SKM-1 treated with dmso at 0.1 percent for 144 hours (cell line): ENCODE results near the gene UNC5B.

Source experiments
- DNase-seq: peaks from one replicate; lab custom pipeline; 2025; ENCODE audit not compliant: unreplicated experiment; lab: John Stamatoyannopoulos, UW

UNC5B gene

GRCh38 chr10:71253981-71254818, 41.8 kb downstream of the UNC5B start:
- DNase-seq: no peak

- DNase-seq: no peak
Measured at GRCh38 chr10:71254834-71255549, 42.6 kb downstream of the UNC5B start.

- DNase-seq: no peak
Measured at GRCh38 chr10:71255550-71255807, 43.1 kb downstream of the UNC5B start.

- DNase-seq: no peak
Measured at GRCh38 chr10:71255808-71256660, 43.7 kb downstream of the UNC5B start.

DNA sequence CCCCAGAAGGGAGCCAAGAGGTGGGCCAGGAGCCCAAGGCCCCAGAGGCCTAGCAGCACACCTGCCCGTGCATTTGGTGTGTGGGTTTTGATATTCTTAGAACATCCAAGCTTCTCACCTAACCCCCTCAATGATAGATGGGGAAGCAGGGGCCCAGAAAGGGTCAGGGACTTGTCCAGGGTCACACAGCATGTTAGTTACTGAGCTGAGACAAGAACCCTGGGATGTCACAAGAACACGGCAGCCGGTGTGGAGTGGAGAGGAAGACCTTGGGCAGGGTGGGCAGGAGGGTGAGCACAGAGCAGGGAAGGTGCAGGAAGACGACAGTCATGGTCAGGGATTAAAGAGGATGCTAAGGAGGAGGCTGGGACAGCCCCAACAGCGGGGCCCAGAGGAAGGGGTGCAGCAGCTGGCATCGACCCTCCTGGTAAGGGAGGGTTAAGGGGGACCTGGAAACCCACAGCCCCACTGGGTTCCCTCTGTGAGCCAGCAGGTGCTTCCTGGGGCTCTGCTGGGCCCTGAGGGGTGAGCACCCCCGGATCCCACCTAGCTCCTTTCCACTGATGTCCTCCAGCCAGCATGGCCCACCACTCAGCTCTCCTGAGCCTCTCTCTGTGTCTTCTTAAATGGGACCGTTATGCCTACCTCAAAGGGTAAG, 44.4 kb downstream of the UNC5B start:
- DNase-seq: no peak

GRCh38 chr10:71257319-71257997, 45.1 kb downstream of the UNC5B start:
- no peak for DNase-seq

DNA sequence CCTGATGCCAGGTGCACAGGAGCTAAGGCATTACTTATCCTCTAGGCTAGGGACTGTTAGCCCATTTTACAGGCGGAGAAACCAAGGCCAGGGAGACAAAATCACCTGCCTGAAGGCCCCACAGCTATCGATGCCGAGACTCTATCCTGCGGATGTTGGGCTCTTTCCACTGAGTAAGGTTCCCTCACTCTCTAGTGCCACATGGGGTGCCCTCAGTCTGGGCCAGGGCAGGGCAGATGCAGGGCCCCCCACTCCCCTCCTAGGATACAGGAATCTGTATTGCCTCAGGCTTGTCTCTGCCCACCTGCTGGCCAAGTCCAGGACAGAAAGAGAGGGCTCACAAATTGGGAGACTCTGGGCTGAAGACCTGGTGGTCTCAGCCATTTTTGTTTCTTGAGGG, 45.7 kb downstream of the UNC5B start:
- no peak for DNase-seq

DNA sequence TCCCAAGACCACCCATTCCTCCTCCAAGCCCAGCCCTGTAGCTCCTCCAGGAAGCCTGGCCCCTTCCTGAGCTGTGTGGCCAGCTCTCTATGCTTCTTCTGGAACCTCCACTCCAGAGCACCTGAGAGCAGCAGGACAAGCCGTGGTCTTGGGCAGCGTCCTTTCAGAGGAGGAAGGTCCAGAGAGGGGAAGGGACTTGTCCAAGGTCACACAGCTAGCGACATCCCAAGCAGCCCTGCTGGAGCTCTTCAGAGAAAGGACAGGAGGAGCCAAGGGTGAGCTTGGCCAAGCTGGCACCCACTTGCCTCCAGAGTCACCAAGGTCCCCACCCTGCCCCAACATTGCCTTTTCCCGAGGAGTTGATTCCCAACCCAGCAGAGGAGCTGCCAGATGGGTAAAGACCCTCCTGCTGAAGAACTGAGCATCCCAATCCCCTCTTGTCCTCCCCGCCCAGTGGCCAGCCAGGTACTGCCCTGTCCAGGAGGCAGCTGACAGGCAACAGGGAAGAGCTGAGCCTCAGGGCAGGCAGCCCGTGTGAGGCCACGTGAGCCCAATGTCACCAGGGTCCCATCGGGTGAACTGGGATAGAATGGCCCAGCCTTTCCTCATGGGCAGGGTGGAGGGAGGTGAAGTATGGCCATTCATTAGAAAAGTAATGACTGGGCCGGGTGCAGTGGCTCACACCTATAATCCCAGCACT, 46.2 kb downstream of the UNC5B start:
- DNase-seq: no peak

- no peak for DNase-seq
Measured at GRCh38 chr10:71259282-71259681, 46.9 kb downstream of the UNC5B start.

DNA sequence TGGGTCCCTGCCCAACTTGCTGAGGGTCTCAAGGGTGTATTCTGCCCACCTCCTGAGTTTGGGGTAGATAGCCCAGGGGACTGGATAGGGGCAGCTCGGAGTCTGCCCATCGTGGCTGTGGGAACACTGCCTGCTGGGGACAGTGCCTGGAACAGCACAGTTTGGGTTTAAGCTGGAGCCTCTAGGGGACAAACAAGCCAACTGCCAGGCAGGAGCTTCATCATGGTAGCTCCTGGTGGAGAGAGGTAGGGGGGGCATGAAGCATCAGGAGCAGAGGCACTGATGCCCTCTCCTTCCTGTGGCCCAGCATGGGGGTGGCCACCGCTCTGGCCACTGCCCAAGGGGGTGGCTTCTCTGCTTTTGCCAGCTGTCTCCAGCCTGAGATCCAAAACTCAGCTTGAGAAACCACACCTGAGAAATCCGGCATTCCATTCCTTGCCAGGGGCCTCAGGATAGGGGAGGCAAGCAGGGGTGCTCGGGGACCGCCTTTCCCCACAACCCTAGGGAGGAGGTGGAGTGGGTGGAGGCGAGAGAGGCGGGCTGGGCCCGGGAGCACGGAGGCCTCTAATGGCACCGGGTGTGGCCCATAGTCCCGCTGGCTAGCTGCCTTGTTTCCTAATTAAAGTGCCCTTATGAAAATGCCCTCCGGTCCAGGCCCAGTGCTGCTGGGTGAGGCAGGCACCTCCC, 47.6 kb downstream of the UNC5B start:
- no peak for DNase-seq

DNA sequence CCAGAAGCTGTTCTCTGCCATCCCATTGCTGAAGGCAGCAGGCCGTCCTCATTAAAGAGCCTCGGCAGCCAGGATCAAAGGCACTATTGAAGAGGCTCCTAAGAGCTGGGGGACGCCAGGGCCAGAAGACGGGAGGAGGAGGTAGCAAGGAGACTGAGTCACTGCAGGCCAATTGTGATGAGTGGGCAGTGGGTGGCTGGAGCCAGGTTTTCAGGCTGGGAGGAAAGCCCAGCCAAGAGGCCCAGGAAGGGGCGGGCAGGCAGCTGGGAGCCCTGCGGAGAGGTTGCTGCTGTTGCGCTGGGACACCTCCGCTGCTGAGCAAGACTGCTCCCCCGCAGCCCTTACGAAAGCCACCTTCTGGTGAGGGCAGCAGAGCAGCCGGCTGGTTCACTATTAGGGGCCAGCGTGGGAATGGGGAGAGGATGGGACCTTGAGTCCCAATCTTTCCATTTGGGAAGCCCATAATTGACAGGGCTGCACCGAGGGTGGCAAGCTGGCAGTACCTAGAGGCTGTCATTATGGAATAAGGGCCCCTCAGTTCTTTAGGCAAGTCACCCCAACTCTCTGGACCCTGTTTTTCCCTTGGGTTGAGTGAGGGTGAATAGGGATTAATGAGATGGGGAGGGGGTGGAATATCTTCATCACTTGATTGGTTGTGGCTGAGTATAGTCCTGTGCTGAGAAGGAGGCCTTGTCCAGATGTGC, 48.4 kb downstream of the UNC5B start:
- no peak for DNase-seq

GRCh38 chr10:71262027-71262426, 49.7 kb downstream of the UNC5B start:
- no peak for DNase-seq

DNA sequence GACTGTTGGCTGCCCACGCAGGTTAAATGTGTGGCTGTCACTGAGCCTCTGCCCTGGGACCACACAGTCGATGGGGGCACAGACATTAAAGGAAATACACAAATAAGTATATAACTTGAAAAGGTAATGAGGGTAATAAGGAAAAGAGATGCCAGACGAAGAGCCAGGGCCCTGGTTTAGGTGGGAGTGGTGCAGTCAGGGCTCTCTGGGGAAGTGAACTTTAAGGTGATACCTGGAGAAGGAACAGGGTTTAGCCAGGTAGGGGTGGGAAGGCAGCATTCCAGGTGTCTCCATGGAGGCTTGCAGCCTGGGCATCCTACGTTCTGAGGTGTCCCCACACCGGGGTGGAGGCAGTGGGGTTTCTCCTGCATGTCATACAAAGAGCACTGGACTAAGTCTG, 50.4 kb downstream of the UNC5B start:
- DNase-seq: no peak

- no peak for DNase-seq
Measured at GRCh38 chr10:71263376-71263775, 51.0 kb downstream of the UNC5B start.

- no peak for DNase-seq
Measured at GRCh38 chr10:71264345-71265200, 52.2 kb downstream of the UNC5B start.

GRCh38 chr10:71265201-71265575, 52.8 kb downstream of the UNC5B start:
- DNase-seq: no peak

DNA sequence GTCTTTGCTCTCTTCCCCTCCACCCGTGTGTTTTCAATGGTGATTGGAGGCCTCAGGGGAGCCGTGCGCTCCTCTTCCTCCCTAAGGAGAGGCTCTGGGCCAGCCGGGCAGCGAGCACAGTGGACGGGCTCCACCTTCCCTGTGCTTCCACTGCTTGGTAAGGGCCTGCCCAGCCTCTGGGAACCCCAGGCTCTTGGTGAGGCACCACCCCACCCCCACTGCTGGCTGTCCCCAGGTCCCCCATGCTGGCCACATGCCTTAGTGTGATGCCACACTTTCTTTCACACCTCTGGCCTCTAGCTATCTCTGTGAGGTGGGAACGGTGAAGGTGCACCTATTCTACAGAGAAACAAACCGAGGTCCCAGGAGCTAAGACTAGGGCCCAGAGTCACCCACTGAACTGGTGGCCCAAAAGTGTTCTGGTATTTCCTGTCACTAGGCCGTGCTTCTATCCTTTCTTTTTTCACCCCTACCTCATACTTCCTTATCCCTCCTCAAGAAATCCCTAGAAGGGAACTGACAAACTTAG, 53.3 kb downstream of the UNC5B start:
- DNase-seq: no peak
